Measurements from ENCODE around the gene KRTAP16-1.
"Not testable (repeated sequence)": the region's sequence is repeated elsewhere in the genome, so short reads cannot be mapped to it uniquely, and the experiment has no call there.

Gene KRTAP16-1

GRCh38 chr17:41301916-41302901 lies 6.9 kb downstream of the KRTAP16-1 start, which contains the start of gene KRTAP29-1:
Gene KRTAP29-1 (minus strand): TSS chr17:41302851. CDS start chr17:41302851, 0 bp downstream.
- no peak for DNase-seq (ENCODE audit: low spot score)

DNA sequence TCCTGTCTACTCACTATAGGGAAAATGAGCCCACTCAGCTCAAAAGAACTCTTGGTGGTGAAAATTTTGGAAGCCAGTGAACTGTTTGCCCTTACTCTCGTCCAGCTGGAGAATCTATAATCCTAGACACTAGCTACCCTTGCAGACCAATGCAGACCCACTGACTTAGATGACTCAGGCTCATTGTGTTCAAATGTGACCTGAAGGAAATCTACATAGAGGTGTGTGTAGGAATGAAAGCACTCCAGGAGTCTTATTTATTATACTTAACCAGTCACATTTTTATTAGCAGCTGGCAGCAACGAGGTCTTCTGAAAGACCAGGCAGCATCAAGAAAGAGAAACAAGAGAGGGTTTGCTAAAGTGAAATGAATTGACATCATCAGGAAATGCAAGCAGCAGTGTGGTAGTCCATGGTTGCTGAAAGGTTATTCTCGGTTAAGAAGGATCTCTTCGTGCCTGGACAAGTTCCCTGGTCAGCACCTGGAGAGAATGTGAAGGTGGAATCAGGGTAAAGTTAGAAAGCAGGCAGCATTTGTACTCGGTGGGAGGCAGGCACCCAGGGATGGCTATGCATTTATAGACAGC lies 7.8 kb downstream of the KRTAP16-1 start:
- no peak for DNase-seq (ENCODE audit: low spot score)

- DNase-seq (ENCODE audit: low spot score), result no peak
These were observed 10.5 kb downstream of the KRTAP16-1 start for GRCh38 chr17:41298458-41299135.

- DNase-seq (ENCODE audit: low spot score), result no peak
These were observed 12.3 kb downstream of the KRTAP16-1 start for GRCh38 chr17:41296846-41297245.

GRCh38 chr17:41294016-41294415 lies 15.1 kb downstream of the KRTAP16-1 start:
- DNase-seq (ENCODE audit: low spot score), result no peak

- no peak for DNase-seq (ENCODE audit: low spot score)
These were observed 22.1 kb downstream of the KRTAP16-1 start for GRCh38 chr17:41287050-41287449.

DNA sequence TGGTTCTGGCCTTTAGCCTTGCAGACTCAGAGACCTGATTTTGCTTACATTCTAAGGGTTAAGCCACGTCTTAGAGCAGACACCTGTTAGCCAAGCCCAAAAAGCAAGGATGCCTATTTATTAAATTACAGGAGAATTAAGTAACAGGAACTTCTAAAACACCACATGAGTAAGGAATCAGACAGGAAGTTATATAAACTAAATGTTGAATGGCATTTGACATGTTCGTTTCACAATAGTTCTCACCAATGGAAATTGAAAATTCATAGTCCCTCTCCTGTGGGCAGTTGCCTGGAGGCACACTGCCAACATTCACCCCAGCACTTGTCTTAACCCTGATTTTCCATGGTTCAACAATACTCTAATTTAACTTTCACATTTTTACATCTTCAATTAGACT lies 24.6 kb downstream of the KRTAP16-1 start:
- no peak for DNase-seq (ENCODE audit: low spot score)

GRCh38 chr17:41284043-41284442 lies 25.1 kb downstream of the KRTAP16-1 start:
- DNase-seq (ENCODE audit: low spot score), result no peak

DNA sequence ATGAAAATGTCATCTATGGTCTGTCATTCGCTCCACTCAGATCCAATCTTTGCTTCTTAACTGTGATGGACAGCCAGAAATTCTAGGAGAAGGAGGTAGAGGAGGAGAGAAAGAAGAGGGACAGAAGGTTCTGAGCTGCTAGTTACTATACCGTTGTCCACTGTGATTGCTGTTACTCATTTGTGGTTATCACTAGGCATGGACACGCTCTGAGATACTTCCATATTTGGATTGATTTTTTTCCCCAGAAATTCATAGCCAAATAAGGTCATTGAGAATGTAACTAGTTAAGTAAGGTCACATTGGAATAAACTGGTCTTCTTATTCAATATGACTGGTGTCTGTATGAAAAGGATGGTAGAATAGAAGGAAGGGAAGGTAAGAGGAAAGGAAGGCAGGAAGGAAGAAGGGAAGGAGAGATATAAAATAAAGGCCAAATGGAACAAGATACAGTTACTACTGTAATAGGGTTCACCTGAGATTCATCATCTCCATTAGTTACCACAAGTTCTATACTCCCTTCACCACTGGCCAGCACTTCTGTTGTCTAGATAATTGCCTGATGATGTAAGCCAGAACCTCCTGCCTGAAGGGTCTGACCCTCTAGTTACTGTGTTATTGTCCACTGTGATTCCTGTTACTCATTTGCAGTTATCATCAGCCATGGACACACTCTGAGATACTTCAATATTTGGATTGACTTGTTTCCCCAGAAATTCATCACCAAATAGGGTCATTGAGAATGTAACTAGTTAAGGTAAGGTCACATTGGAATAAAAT lies 30.7 kb downstream of the KRTAP16-1 start:
- no peak for DNase-seq (ENCODE audit: low spot score)

- DNase-seq (ENCODE audit: low spot score), result not testable (repeated sequence)
These were observed 33.4 kb downstream of the KRTAP16-1 start, which contains the start of gene KRTAP9-7 for GRCh38 chr17:41275648-41276190. Gene KRTAP9-7 (plus strand): TSS chr17:41275698. CDS start chr17:41275698, 0 bp downstream.

DNA sequence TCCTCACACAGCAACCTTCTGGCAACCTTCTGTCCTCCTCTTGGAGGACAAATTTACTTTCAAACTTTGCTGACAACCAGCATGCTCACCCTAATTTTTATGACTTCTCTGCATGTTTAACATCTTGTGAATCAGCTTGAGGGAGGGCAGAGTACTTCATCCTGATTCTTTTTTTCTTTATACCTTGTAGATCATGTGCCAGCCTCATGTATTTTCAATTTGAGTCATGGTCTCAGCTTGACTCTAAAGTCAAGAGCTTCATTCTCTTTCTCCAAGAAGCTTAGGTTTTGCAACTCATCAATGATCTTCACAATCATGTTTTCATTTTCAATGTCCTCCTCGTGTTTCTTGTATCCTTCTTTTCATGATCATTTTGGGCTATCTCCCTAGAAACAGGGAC lies 37.3 kb downstream of the KRTAP16-1 start:
- DNase-seq (ENCODE audit: low spot score), result no peak

- DNase-seq (ENCODE audit: low spot score), result not testable (repeated sequence)
These were observed 37.8 kb downstream of the KRTAP16-1 start for GRCh38 chr17:41271323-41271722.

DNA sequence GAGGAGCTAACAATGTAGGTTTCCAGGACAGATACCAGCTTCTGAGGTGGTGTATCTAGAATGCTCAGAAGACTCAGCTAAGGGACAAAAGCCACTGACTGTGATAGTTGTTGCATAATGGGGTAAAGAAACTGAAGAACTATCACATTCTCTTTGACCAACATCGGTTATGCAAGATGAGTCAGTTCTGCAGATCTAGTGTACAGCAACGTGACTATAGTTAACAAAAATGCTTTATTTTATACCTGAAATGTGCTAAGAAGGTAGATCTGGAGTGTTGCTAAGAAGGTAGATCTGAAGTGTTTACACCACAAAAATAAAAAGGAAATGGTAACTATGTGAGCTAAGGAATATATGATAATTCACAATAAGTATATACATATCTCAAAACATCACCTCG lies 41.4 kb downstream of the KRTAP16-1 start:
- DNase-seq (ENCODE audit: low spot score), result no peak

DNA sequence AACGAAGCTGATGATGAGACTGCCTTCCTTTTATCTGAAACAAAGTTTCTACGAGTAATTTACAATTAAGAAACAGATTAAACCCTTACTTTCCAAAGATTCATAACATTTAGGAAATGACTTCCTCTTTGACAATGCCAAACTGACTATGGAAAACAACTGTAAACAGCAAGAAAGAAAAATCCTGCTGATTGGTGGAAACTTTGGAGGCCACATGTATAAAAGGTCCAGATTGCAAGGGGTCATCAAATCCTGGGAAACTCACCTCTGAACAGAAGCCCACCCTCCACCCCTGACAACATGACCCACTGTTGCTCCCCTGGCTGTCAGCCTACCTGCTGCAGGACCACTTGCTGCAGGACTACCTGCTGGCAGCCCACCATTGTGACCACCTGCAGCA lies 44.0 kb downstream of the KRTAP16-1 start, which contains the start of gene KRTAP9-6:
Gene KRTAP9-6, plus strand, starts transcription at position 301 of the 400 bp plus-strand sequence. Its CDS starts 0 bp downstream, at position 301.
- no peak for DNase-seq (ENCODE audit: low spot score)

- no peak for DNase-seq (ENCODE audit: low spot score)
These were observed 44.5 kb downstream of the KRTAP16-1 start for GRCh38 chr17:41264599-41264998.

DNA sequence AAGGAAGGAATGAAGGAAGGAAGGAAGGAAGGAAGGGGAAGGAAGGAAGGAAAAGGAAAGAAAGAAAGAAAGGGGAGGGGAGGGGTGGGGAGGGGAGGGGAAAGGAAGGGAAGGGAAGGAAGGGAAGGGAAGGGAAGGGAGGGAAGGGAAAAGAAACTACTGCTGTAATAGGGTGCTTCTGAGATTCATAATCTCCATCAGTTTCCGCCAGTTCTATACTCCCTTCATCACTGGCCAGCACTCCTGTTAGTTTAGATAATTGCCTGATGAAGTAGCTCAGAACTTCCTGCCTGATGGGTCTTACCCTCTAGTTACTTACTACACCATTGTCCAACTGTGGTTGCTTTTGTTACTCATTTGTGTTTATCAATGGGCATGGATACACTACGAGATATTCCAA lies 45.9 kb downstream of the KRTAP16-1 start:
- no peak for DNase-seq (ENCODE audit: low spot score)

DNA sequence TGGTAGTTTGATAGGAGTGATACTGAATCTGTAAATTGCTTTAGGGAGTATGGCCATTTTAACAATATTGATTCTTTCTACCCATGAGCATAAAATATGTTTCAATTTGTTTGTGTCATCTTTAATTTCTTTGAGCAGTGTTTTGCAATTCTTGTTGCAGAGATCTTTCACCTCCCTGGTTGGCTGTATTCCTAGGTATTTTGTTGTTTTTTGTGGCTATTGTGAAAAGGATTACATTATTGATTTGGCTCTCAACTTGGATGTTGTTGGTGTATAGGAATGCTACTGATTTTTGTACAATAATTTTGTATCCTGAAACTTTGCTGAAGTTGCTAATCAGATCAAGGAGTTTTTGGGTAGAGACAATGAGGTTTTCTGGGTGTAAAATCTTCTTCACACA lies 50.7 kb downstream of the KRTAP16-1 start:
- DNase-seq (ENCODE audit: low spot score), result no peak
